Measurements from ENCODE around the gene SCUBE1.
"Not testable (repeated sequence)": the region's sequence is repeated elsewhere in the genome, so short reads cannot be mapped to it uniquely, and the experiment has no call there.

Gene SCUBE1

GRCh38 chr22:43355688-43356087 lies 12.5 kb upstream of the SCUBE1 start:
- not testable (repeated sequence) for DNase-seq

GRCh38 chr22:43351966-43352345 lies 8.8 kb upstream of the SCUBE1 start:
- DNase-seq: no peak

GRCh38 chr22:43349636-43350035 lies 6.5 kb upstream of the SCUBE1 start:
- DNase-seq: no peak

GRCh38 chr22:43346521-43346929 lies 3.4 kb upstream of the SCUBE1 start:
- peak; percentile 26 for DNase-seq

DNA sequence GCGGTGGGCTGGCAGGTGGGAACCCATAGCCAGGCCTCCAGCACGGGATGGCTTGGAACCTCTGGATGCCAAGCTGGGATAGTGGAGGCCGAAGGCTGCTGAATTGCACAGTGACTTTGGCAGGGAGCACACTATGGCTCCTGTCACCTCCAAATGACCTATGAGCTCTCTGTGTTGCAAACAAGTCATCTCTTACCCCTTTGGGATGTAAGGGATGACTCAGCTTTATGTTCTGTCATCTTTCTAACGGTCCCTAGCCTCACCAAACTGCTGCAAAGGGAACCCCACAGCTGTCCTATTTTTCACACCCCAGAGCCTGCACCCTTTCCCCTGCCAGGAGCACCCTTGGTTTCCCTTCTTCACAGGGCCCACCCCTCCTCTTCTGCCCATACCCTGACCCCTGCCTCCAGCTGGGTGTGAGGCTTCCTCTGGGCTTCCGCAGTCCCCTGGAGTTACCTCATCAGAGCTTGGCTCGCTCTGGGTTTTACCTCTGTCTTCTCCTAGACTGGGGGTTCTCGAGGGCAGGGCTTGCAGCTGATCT lies 2.7 kb upstream of the SCUBE1 start:
- no peak for DNase-seq

DNA sequence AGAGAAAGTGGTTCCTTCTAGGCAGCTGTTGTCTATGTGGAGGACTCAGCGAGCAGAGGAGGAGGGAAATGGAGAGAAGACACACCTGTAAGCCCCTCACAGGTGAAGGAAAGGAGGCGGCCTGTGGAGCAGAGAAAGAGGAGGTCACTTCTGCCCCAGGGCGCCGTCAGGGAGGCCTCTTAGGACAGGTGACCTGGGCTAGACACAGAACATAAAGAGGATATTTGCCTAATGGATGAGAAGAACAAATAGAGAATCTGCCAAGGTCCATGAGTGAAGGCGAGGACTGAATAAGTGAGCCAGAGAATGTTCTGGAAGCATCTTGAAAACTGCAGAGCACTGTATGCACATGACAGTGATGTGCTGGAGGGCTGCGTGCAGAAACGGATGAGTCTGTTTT lies 2.2 kb upstream of the SCUBE1 start:
- no peak for DNase-seq

GRCh38 chr22:43344520-43344787 lies 1.3 kb upstream of the SCUBE1 start:
- no peak for DNase-seq

GRCh38 chr22:43343670-43344519 lies 723 bp upstream of the SCUBE1 start:
- DNase-seq: no peak

GRCh38 chr22:43342347-43343261 lies 568 bp downstream of the SCUBE1 start:
- DNase-seq: no peak

DNA sequence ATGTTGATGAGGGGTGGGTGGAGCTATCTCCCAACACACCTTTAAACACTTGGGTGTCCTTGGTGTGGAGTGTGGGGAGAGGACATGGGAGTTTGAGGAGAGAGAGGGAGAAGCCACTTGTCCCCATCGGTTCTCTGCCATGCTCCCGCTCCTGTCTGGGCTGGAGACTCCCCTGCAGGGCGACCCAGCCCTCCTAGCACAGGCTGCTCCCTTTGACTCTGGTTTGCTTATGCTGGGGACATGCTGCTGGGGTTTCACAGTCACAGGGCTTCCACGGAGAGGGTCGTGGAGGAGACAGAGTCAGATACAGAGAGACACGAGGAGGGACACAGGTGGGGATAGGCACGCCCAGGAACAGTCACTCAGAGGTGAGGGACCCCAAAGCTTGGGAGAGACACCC lies 1.6 kb downstream of the SCUBE1 start:
- no peak for DNase-seq

- no peak for DNase-seq
Observed at GRCh38 chr22:43338766-43339345, 4.3 kb downstream of the SCUBE1 start.

DNA sequence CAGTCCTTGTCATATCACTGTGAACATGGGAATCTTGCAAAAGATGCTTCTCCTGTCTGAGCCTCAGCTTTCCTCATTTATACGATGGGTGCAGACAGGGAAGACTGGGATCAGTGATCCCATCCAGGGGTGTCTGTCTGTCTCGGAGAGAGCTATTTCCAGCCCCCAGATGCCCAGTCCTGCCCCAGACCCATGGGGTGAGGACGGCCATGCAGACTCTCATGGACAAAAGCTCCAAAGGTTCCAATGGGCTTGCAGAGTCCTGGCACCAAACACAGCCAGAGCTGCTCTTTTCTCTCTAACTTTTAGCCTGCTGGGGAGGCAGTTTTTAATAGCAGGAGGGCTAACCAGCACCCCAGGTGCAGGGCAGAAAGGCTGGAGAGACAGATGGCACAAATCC lies 5.2 kb downstream of the SCUBE1 start:
- no peak for DNase-seq

DNA sequence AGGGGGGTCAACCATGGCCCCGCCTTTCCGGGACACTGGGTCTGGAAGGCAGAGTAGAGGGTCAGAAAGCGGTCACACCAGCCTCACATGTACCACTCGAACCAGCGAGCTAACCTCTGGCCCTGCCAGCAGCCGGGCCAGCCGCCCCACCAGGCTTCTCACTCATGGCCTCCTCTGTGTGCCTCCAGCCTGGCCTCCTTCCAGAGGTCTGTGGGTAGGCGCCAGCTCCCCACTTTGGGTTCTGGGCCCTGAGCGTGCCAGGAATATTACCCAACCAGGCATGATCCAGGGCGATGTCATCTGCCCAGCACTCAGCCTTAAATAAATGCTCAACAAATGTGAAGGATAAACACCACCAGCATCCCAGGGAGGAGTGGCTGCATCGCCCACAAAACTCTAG lies 5.8 kb downstream of the SCUBE1 start:
- DNase-seq: no peak

GRCh38 chr22:43334378-43334777 lies 8.8 kb downstream of the SCUBE1 start:
- DNase-seq: no peak

DNA sequence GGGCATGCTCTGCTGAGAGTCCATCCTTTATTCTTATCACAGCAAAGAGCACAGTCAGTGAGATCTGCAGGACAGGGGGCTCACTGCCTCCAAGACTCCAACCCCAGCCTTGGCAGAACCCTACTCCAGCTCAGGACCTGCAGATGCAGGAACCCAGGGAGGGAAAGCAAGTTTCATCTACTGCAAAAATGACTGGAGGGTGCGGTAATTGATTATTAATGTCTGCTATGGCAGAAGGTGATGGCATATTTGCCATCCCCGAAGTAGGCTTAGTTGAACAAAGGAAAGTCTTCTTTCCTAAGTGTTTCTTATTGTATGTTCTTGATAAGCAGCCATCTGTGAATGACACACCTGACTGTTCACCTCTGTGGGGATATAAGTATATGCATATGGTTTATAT lies 9.2 kb downstream of the SCUBE1 start:
- no peak for DNase-seq

DNA sequence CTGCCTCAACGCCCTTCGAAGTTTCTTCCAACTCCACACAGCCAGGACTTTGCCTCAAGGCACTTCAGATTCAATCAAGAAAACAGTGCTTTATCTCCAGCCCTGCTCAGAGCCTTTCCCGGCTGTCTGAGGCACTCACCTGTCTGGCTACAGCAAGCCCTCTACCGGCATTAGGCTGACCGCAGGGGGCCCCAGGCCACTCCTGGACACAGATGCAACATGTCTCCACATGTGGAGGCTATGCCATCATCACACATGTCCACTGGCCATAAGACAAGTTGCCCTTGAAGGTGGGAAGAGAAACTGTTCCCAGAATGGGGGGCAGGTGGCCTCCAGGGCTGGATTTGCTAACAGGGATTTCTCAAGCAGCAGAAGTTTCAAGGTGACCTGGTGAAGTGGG lies 10.0 kb downstream of the SCUBE1 start:
- no peak for DNase-seq

DNA sequence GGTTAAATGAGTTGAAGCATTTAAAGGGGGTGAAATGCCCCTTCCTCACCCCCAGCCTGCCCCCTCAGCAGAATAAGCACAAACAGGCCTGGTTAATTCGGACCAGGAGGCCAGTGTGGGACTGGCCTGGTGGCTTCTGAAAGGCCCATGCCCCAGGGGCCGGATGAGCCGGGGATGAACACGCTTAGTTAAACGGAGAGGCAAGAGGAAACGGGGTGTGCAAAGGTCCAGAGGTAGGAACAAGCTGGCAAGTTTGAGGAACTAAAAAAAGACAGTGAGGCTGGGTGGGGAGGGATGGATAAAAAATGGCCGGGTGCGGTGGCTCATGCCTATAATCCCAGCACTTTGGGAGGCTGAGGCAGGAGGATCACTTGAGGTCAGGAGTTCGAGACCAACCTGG lies 11.5 kb downstream of the SCUBE1 start:
- DNase-seq: no peak

- DNase-seq: no peak
Observed at GRCh38 chr22:43331069-43331451, 12.1 kb downstream of the SCUBE1 start.

- DNase-seq: no peak
Observed at GRCh38 chr22:43330178-43331068, 12.7 kb downstream of the SCUBE1 start.

DNA sequence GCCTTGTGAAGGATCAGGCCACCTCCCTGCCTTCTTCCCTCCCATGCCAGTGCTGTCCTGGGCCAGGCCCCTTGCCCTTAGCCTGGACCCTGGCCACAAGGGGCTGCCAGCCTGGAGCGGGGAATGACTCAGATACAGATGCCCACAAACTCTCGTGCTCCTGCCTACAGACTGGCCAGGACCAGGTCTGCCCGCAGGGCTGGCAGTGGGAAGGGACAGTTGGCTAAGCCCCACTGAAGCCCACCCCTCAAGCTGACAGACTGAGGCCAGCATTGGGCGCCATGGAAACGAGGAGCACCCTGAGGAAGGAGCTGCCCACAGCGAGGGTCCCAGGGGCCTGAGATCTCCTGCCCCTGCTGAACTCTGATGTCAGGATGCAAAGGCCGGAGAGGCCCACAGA lies 14.1 kb downstream of the SCUBE1 start:
- no peak for DNase-seq

GRCh38 chr22:43327157-43327438 lies 16.1 kb downstream of the SCUBE1 start:
- DNase-seq: no peak

GRCh38 chr22:43326331-43327156 lies 16.6 kb downstream of the SCUBE1 start:
- DNase-seq: no peak
